Activated CD8-positive, alpha-beta T cell treated with anti-CD3 and anti-CD28 coated beads for 36 hours (primary cell): ENCODE data around the gene KIN. TPM values are rescaled to one million over a fixed set of nuclear protein-coding genes. Genes with fewer than 3 reads are reported as not detected.
"Not testable (repeated sequence)": the region's sequence is repeated elsewhere in the genome, so short reads cannot be mapped to it uniquely, and the experiment has no call there.

Experiments
- ATAC-seq: fragments of 200-7000 bp; cut with Tn5 transposase; one replicate; pipeline ENCODE4 v1.10.0; 2021; ENCODE audit warnings: mild to moderate bottlenecking, moderate library complexity
- CTCF ChIA-PET: fragments of 350-600 bp; sonication (Branson Sonifier 250); formaldehyde crosslinking; loops from one replicate; lab custom pipeline; 2021; ENCODE audit warnings: antibody characterized with exemption; lab: Charles Lee
- POLR2A ChIA-PET: fragments of 350-600 bp; sonication (Branson Sonifier 250); formaldehyde crosslinking; loops from one replicate; lab custom pipeline; 2021; ENCODE audit warnings: antibody characterized with exemption; lab: Charles Lee
- DNase-seq: peaks from one replicate; pipeline ENCODE4 v3.0.0-alpha.2; 2020
- H3K27ac Mint-ChIP-seq: one replicate; pipeline ENCODE4 v1.8.0; 2021; ENCODE audit warnings: mild to moderate bottlenecking, mixed read lengths
- H3K27me3 Mint-ChIP-seq: one replicate; pipeline ENCODE4 v1.8.0; 2021; ENCODE audit warnings: mixed read lengths
- H3K36me3 Mint-ChIP-seq: one replicate; pipeline ENCODE4 v1.8.0; 2021; ENCODE audit warnings: low read depth, mixed read lengths
- H3K4me1 Mint-ChIP-seq: one replicate; pipeline ENCODE4 v1.8.0; 2021; ENCODE audit warnings: low read depth, mixed read lengths
- H3K4me3 Mint-ChIP-seq: one replicate; pipeline ENCODE4 v1.8.0; 2021; ENCODE audit warnings: mild to moderate bottlenecking, moderate library complexity, mixed read lengths
- H3K9me3 Mint-ChIP-seq: one replicate; pipeline ENCODE4 v1.8.0; 2021; ENCODE audit warnings: mixed read lengths
- CTCF ChIP-seq: fragments of 200-600 bp; IDR thresholded peaks from one replicate; pipeline ENCODE4 v1.8.0; 2022; ENCODE audit warnings: antibody characterized with exemption, mild to moderate bottlenecking
- intact Hi-C: fragments of 100-400 bp; cut with micrococcal nuclease; formaldehyde crosslinking; loops from one replicate; pipeline ENCODE4 v1.10.0; 2022
- total RNA-seq, 2 experiments: library from RNA; stranded (reverse); gene quantifications; one replicate each; pipeline ENCODE4 v1.2.3, GENCODE V29; 2021

The KIN gene
- total RNA-seq, 2 experiments from 2014 or later = 10.7 to 12.6 TPM

- peak; percentile 93 for DNase-seq
- H3K27ac Mint-ChIP-seq = peak within 1 kb of the TSS; percentile 86
- H3K4me3 Mint-ChIP-seq = peak within 1 kb of the TSS; percentile 93
- peaks cover 37% of the 10 kb centered on the region for H3K4me1 Mint-ChIP-seq
- ChIA-PET CTCF (interaction anchor here (0.8 to 1.8 kb wide), 3 partner anchors 19 to 293 kb away, joined by 3 to 4 read pairs (median 4); no protein-coding TSS in a partner anchor), POLR2A (interaction anchor here (0.6 to 2.5 kb wide), 9 partner anchors 9 to 373 kb away, joined by 3 to 20 read pairs (median 5); partner anchors contain the start of genes ATP5F1C and KIN)
- intact Hi-C loops = no loop called here
- H3K27me3 Mint-ChIP-seq = no peaks in the 10 kb centered on the region
- no peaks in the 10 kb centered on the region for H3K36me3 Mint-ChIP-seq
- ATAC-seq = peak; percentile 90
- no peaks in the 10 kb centered on the region for H3K9me3 Mint-ChIP-seq
- TF ChIP-seq CTCF = no peak
Observed at GRCh38 chr10:7818295-7819120, 30.7 kb upstream of the KIN start, which contains the start of gene TAF3. Gene TAF3 (plus strand): TSS chr10:7818505. CDS start chr10:7818710, 205 bp downstream.

GRCh38 chr10:7817984-7818294, 30.1 kb upstream of the KIN start:
- Mint-ChIP-seq H3K27me3 (no peaks in the 10 kb centered on the region), H3K27ac (peak overlapping the region; percentile 86), H3K36me3 (no peaks in the 10 kb centered on the region), H3K4me1 (peaks cover 37% of the 10 kb centered on the region), H3K4me3 (peak overlapping the region; percentile 93), H3K9me3 (no peaks in the 10 kb centered on the region)
- ChIA-PET CTCF (interaction anchor here (0.8 to 1.8 kb wide), 4 partner anchors 18 to 292 kb away, joined by 3 to 4 read pairs (median 4); no protein-coding TSS in a partner anchor), POLR2A (interaction anchor here (0.6 to 2.5 kb wide), 9 partner anchors 8 to 372 kb away, joined by 3 to 20 read pairs (median 5); partner anchors contain the start of genes ATP5F1C and KIN)
- DNase-seq (no peak), ATAC-seq (peak; percentile 21)
- TF ChIP-seq CTCF = no peak
- intact Hi-C loops = no loop called here

GRCh38 chr10:7817576-7817975, 29.8 kb upstream of the KIN start:
- no peak for TF ChIP-seq CTCF
- H3K27me3 Mint-ChIP-seq = no peaks in the 10 kb centered on the region
- H3K9me3 Mint-ChIP-seq = no peaks in the 10 kb centered on the region
- ATAC-seq = no peak
- POLR2A ChIA-PET = interaction anchor here (0.6 to 2.5 kb wide), 8 partner anchors 8 to 372 kb away, joined by 3 to 20 read pairs (median 6); partner anchors contain the start of genes ATP5F1C and KIN
- DNase-seq = no peak
- intact Hi-C loops = no loop called here
- no peaks in the 10 kb centered on the region for H3K36me3 Mint-ChIP-seq
- H3K27ac Mint-ChIP-seq = peak overlapping the region; percentile 40
- CTCF ChIA-PET = interaction anchor here (0.8 to 1.8 kb wide), 4 partner anchors 18 to 292 kb away, joined by 3 to 4 read pairs (median 4); no protein-coding TSS in a partner anchor
- peak overlapping the region; percentile 93 for H3K4me3 Mint-ChIP-seq
- H3K4me1 Mint-ChIP-seq = peaks cover 37% of the 10 kb centered on the region

- H3K4me3 Mint-ChIP-seq = no peak overlapping the region
- H3K36me3 Mint-ChIP-seq = no peaks in the 10 kb centered on the region
- CTCF ChIA-PET = interaction anchor here (1.0 to 1.4 kb wide), 2 partner anchors 80 to 126 kb away, joined by 3 read pairs; no protein-coding TSS in a partner anchor
- no peak for ATAC-seq
- no peak overlapping the region for H3K27ac Mint-ChIP-seq
- H3K4me1 Mint-ChIP-seq = peaks cover 11% of the 10 kb centered on the region
- no peak for TF ChIP-seq CTCF
- DNase-seq = no peak
- POLR2A ChIA-PET = interaction anchor here (1.2 kb wide), 1 partner anchor 19 kb away, joined by 3 read pairs; no protein-coding TSS in a partner anchor
- no peaks in the 10 kb centered on the region for H3K27me3 Mint-ChIP-seq
- intact Hi-C loops = no loop called here
- no peaks in the 10 kb centered on the region for H3K9me3 Mint-ChIP-seq
Observed at GRCh38 chr10:7813481-7813880, 25.7 kb upstream of the KIN start.

GRCh38 chr10:7811743-7812142, 23.9 kb upstream of the KIN start:
- POLR2A ChIA-PET, ATAC-seq, CTCF ChIA-PET, H3K4me3 Mint-ChIP-seq, H3K27me3 Mint-ChIP-seq, H3K27ac Mint-ChIP-seq, H3K36me3 Mint-ChIP-seq, DNase-seq, H3K9me3 Mint-ChIP-seq, H3K4me1 Mint-ChIP-seq, intact Hi-C loops: not testable (repeated sequence)
